Measurements from ENCODE around the gene BMPER.

DNA sequence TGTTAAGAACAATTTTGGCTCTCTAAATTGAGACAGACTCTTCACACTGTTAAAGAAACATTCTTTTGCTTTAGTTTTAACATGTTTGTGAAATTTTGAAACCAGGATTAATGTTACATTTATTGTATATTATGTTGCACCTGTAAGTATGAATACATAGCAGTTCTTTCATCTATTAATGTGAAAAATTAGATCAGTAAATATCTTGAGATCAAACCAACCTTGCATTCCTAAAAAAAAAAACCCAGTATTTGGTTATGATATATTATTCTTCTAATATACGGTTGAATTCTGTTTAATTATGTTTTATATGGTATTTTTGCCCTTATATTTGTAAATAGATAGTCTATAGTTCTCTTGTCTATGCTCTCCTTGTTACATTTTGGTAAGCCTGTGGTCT, 219.4 kb downstream of the BMPER start:
- TF ChIP-seq, protein P1, sequence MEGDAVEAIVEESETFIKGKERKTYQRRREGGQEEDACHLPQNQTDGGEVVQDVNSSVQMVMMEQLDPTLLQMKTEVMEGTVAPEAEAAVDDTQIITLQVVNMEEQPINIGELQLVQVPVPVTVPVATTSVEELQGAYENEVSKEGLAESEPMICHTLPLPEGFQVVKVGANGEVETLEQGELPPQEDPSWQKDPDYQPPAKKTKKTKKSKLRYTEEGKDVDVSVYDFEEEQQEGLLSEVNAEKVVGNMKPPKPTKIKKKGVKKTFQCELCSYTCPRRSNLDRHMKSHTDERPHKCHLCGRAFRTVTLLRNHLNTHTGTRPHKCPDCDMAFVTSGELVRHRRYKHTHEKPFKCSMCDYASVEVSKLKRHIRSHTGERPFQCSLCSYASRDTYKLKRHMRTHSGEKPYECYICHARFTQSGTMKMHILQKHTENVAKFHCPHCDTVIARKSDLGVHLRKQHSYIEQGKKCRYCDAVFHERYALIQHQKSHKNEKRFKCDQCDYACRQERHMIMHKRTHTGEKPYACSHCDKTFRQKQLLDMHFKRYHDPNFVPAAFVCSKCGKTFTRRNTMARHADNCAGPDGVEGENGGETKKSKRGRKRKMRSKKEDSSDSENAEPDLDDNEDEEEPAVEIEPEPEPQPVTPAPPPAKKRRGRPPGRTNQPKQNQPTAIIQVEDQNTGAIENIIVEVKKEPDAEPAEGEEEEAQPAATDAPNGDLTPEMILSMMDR (conservative IDR thresholded peaks at IDR 0.05): no peak
- no peak for TF ChIP-seq EZH2 (IDR thresholded peaks at IDR 0.05; ENCODE audit: low read depth)
